DMS53 (cell line): ENCODE measurements around the gene PABPN1L.
"Not testable (repeated sequence)": the region's sequence is repeated elsewhere in the genome, so short reads cannot be mapped to it uniquely, and the experiment has no call there.

Source experiments
- DNase-seq: peaks from one replicate; lab custom pipeline; 2025; lab: John Stamatoyannopoulos, UW

Gene PABPN1L

DNA sequence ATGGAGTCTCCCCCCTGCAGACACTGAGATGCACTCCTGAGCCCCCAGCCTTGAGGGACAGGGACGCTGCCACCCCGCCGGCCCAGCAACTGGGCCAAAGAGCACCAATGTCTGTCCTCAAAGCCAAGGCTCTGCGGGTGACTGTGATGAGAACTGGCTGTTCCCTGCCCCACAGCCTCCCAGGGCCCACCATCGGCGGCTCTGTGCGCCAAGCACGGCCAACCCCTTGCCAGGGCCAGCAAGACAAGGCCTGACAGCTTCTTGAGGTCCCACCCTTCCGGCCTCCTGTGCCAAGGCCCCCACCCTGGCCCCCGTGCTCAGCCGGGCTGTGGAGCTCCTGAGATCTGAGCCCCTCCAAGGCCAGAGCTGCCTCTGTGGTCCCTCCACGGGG, 34.2 kb upstream of the PABPN1L start:
- DNase-seq = no peak

DNA sequence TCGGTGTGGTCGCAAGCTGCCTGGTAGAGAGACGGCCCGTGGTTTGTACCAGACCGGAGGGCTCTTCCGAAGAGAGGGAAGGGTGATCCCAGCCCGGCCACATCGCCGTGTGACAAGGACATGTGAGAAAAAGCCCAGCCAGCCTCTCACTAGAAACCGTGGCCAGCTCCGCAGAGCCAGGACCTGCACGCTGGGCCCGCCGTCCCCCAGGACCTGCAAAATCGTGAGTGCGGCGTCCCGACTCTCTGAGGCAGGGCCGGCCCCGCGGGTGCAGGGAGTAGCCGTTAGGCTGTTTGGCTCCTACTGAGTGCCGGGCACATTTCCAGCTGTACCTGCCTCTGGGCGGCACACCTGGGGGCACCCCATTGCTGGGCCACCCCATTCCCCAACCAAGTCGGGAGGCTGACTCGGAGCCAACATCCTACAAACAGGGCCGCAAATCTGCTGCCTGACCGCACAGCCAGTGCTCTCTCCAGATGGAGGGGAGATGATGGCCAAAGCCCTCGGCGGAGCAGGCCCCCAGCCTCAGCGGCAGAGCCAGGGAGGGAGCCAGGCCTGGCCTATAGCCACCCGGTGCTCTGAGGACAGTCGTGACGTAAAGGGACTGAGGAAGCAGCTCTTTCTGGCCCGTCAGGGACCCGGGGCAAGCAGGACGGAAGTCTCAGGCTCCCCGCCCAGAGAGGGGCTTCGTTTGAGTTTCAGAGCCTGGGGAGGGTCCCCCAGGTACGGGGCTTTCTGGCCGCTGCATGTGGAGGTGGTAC, 33.6 kb upstream of the PABPN1L start:
- no peak for DNase-seq

DNA sequence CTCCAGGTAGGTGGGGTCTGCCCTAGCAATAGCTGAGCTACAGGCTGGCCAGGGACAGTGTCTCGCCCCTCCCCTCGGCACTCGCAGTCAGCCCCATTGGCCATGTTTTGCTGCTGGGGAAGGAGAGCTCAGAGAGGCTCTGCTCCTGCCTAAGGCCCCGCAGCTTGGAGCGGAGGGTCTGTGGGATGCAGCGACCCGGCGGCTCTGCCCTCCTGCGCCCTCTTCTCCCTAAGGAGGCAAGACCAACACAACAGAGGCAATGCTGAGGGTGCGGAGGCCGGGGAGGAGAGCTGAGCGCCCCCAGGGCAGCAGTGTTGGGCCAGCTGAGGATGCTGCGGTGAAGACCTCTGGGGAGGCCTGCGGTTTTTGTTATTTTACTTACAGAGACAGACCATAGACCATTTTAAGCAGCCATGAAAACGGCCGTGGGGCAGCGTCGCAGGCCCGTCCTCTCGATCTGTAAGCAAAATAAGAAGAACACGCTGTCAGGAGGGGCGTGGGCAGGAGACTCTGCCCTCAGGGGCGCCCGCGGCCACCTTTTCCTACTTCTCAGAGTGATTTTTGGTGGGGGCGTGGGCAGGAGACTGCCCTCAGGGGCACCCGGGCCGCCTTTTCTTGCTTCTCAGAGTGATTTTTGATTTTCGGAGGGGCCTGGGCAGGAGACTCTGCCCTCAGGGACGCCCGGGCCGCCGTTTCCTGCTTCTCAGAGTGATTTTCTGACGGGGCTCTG, 31.4 kb upstream of the PABPN1L start:
- no peak for DNase-seq

DNA sequence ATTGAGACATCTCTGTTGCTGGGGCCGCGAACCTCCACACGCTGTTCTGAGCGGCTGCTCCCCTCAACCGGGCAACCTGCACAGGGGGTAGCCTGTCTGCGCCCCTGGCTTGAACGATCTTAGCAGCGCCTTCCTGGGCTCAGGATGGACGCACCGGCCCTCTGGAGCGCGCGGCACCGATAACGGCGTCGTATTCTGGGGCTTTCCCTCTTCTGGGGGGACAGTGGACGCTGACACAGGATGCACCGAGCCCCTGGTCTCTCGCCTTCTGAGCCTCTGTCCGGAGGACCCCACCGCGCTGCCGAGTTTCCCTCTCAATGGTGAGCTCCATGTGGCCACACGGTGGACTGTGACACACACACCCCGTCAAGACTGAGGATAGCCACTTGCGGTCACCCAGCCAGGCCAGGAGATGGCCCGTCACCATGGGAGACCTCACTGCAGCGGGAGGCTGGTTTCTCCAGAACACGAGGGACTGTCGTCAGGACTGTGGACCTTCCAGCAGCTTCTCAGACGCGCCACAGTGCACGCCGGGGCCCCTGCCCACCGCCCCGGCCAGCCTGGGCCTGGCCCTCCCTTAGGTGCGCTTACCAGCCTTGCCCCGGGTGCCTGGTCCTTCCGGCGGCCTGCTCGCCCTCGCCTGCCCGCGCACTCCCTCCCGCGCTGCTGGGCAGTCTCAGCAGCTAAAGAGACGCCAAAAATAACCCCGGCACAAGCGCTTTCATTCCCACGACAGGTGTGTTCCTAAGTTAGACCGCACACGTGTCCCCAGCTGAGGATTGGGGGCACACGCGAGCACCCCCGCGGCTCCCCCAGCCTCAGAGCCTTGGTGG, 30.0 kb upstream of the PABPN1L start:
- DNase-seq = no peak

DNA sequence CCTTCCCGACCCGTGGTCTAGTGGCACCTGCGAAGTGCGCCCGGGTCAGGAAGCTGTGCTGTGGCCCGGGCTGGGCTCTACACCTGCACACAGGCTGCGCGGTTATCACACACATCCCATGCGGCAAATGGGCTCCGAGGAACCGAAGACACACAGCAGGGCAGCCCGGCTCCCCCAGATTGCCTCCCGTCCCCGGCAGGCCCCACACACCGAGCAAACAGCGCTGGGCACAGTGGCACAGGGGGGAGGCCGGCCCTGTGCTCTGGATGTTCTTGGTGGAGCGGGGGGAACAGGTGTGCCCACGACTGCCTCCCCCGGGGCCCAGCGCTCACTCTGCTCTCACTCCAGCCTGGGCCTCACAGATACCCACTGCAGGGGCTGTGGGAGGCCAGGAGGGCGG, 28.9 kb upstream of the PABPN1L start:
- no peak for DNase-seq

DNA sequence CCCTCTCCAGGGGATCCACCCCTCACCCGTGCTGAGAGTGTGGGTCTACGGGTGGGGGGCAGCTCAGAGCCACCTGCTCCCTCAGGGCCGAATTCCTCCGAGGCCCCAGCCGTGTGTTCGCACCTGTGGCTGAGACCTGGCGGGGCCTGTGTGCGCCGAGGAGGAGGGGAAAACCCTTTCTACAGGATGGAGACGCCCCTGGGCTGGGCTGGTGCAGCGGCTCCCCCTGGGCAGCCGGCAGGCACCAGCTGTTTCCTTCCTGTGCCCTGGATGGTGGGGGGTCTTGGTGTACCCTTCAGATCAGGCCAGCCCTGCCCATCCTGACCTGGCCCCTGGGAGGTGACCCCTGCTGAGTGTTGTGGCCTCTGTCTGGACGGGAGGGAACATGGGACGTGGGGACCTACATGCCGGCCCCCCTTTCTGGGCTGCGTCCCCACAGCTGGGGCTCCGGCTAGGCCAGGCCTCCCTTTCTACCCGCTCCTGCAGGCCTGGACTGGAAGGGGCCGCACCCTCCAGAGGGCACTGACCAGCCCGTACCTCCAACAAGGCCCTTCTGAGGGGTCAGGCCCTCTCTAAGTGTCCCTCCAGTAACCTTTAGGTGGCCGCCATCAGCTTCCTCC, 28.3 kb upstream of the PABPN1L start:
- no peak for DNase-seq

DNA sequence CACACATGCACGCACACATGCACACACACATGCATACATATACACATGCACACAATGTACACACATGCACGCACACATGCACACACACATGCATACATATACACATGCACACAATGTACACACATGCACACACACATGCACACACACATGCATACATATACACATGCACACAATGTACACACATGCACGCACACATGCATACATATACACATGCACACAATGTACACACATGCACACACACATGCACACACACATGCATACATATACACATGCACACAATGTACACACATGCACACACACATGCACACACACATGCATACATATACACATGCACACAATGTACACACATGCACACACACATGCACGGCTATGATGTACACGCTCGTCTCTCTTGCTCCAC, 27.8 kb upstream of the PABPN1L start:
- not testable (repeated sequence) for DNase-seq

DNA sequence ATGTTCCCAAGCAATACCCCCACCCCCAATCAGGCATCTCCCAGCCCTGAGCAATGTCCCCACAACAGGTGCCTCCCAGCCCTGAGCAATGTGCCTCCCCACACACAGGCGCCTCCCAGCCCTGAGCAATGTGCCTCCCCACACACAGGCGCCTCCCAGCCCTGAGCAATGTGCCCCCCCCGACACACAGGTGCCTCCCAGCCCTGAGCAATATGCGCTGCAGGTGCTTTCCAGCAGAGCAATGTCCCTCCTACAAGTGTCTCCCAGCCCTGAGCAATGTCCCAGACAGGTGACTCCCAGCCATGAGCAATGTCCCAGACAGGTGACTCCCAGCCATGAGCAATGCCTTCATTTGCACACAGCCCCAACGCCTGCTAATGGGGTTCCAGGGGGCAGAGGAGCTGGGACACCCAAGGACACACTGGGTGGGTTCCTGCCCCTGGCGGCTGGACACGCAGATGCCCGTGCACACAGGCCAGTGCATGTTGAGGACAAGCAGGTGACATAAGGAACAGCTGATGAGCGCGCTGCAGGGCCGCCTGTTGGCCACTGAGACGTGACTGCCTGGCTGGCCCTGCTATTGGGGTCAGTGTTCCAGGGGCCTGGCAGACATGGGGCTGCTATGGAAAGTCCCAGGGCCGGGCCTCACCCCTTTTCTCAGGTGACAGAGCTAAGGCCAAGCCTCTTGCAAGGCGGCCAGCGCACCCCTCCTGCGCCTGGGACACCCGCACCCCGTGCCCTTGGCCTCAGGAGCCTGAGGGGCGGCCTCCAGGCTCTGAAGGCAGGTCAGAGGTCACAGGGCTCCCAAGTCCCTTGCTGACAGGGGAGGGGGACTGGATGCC, 26.9 kb upstream of the PABPN1L start:
- no peak for DNase-seq

DNA sequence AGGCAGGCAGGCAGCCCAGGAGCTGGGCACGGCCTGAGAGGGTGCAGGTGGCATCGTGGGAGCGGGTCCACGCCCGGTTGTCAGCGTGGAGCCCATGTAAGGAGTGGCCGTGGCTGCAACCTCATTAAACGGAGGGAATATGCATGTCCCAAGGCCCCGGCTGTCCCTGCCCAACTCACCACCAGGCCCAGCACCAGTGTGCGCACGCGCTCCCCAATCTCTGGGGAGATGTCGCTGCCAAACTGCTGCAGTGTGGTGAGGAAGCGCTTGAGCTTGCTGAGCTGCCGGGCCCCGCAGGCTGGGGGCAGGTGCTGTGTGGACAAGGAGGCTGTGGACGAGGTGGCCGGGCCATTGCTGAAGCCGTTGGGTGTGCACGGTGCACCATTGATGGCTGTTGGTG, 25.6 kb upstream of the PABPN1L start:
- DNase-seq = no peak

DNA sequence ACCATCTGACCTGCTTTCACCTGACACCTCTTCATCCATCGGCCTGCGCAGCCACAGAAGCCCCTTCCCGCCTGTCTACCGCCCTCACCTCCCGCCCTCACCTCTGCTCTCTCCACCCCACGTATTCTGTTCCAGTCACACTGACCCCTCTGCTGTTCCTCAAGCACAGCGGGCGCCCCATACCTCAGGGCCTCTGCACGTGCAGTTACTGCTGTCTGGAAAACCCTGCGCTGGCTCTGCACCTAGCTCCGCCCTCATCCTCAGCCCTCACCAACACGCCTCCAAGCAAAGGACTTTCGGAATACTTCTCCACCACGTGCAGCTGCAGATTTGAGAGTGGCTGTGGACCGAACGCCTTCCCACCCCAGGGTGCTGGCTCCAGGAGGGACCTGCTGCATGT, 24.6 kb upstream of the PABPN1L start:
- DNase-seq = no peak

DNA sequence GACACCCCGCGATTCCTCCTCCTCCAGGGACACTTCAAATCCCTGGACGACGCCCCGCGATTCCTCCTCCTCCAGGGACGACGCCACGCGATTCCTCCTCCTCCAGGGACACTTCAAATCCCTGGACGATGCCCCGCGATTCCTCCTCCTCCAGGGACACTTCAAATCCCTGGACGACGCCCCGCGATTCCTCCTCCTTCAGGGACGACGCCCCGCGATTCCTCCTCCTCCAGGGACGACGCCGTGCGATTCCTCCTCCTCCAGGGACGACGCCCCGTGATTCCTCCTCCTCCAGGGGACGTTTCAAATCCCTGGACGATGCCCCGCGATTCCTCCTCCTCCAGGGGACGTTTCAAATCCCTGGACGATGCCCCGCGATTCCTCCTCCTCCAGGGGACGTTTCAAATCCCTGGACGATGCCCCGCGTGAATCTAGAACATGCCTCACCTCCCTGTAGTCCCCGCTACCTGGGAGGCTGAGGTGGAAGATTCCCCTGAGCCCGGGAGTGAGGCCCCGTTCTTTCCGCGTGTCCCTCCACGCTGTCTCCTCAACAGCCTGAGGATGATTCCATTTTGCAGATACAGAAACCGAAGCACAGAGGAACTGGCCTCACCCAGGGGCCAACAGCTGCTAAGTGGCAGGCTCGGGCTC, 23.4 kb upstream of the PABPN1L start:
- not testable (repeated sequence) for DNase-seq

DNA sequence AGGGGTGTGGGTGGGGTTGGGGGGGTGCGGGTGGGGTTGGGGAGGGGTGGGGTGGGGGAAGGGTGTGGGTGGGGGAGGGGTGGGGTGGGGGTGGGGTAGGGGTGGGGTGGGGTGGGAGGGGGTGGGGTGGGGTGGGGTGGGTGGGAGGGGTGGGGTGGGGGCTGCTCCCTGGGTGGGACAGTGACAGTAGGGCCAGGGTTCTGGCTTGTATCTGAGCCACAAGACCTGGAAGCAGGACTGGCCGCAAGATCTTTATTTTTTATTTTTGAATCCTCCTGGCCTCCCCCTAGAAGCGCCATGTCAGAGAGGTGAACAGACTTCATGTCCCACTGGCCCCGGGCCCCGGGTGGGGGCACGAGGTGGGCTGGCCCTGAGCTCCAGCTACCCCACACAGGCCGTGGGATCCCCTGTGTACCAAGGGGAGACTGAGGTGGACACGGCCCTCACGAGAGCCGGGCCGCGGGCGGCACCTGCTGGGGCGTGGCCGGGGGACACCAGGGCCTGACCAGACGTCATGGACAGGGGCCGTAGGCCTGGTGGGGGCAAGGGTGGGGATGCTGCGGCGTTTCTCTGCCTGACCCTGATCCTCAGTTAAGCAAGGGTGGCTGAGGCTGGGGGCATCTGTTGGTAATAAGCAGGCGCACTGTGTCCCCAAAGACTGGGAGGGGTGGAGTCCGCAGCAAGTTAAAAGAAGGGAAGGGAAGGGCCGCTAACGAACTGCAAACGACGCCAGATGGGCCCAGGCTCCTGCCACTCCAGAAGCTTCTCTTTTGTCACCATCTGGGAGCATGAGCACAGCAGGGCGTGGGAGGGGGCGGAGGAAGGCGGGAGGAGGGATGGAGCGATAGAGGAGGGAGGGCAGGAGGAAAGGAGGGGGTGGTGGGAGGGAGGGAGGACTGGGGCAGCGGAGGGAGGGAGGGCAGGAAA, 22.3 kb upstream of the PABPN1L start:
- DNase-seq = no peak

DNA sequence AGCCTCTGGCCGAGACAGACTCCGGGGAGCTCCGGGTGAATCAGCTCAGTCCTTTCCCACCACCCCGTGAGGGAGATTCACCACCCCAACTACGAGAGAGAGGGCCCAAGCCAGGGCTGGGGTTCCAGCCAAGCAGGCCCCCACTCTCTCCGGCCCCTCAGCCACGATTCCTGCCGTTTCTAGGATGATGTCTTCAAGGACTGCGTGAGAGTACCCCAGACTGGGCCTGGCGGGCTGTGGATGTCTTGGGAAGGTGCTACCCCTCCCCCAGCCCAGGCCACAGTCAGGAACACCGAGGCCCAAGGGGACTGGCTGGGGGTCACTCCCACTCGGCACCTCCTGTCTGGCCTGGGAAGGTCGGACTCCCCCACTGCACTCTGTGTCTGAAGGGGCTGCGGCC, 21.6 kb upstream of the PABPN1L start:
- DNase-seq = no peak

DNA sequence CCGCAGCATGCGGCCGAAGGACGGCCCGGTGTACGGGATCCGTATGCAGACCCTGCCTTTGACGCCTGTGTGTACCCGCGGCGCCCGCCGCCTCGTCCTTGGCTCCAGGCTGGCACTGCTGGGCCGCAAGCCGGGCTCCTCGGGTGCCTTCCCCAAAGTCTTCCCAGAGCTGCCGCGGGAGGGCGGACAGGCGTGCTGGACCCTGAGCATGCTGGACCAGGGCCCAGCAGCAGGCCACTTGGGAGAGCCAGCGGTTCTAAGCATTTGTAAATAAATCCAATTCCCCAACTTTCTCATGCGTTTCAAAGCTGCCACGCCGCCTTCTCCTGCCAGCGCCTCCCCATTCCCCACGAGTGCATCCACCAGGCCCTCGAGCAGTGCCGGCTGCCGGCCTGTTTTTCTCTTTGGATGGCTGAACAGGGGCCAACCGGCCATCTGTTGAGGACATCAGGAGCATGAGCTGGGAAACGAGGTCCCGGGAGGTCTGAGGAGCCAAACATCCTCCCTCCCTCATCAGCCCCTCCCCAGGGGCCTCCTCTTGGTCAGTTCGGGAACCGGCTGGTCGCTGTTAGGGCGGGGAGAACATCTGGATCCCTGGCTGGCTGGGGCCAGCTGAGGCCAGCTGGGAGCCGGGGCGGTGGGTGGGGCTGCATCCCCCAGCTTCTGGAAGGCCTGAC, 20.5 kb upstream of the PABPN1L start:
- DNase-seq = no peak

DNA sequence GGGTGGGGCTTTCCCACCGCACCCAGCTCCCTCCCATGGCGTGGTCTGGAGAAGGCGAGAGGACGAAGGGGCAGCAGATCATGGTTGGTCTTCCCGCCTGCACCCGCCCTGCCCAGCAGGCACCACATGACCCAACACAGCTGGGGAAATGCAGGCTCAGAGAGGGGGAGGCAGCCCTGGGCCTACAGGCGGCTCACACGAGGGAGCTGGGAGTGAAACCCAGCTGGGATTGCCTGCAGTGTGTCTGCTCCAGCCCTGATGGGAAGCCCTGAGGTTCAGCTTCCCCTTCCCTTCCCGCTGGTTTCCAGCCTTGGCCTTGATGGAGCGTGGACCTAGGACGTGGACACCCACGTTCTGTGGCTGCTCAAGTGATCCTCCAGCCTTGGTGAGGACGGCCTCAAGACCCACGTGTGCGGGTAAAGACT, 20.0 kb upstream of the PABPN1L start:
- DNase-seq = no peak

DNA sequence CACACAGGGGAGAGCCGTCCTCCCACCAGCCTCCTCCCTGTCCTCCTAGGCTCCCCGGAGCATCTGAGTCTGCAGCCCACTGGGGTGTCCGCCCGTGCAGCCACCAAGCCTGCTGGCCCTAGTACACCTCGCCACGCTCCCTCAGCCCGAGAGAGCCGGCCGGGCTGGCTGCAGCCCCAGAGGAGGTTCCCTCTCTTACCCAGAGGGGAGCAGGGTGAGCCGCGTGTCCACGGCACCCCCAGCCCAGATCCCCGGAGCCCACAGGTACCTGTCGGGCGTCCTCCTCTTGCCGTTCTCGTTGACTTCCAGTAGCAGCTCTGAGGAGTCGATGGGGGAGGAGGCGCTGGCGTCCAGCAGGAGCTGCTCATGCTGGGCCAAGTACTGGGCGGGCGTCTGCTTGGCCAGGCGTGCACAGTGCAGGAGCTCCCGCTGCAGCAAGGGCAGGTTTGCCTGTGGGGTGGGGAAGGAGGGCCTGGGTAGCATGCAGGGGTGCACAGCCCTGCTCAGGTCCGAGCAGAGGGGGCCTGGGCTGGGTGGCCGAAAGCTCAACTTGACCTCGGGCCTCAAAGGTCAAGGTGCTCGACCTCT, 19.3 kb upstream of the PABPN1L start:
- DNase-seq = no peak

DNA sequence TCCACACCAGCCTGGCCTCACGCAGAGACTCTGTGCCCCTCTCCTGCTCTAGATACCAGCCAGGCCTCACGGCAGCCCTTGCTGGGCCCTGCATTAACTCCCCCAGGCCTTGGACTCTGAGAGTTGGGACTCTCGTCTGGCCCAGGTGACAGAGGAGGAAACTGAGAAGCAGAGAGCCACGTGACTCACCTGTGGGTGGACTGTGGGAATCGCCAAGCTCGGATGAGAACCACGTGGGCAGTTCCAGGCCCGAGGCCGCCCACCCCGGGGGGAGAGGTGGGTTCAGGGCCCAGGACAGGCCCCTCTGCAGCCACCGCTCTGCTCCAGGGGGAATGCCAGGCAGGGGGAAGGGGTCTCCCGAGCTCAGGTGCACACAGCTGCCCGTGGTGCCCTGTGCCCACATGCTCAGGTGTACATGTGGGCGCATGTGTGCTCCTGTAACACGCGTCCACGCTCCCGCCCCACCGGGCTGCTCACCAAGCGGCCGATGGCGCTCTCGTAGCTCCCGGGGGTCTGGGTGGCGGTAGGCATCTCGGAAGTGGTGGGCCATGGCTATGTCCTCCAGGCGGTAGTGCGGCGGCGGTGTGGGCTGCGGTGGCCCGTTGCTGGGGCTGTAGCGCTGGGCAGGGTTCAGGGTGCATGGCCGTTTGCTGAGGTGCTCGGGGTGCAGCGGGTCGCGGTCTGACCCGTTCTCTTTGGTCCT, 18.3 kb upstream of the PABPN1L start:
- no peak for DNase-seq

DNA sequence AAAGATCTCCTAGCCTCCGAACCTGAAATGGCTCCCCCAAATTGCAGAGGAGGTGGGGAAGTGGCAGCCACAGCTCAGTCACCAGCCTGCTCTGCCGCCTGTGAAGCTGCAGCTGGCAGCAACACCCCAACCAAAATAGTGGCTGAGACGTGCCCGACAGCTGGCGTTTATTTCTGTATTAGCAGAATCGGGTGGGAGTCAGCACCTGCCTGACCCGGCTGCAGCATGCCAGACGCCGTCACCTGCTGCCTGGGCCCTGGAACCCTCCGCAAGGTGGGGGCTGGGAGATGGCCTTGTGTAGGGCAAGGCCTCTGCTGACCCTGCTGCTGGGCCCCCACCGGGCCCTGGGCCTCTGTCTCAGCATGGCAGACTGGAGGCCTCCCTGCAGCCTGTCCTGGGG, 17.5 kb upstream of the PABPN1L start:
- DNase-seq = no peak
